SH-SY5Y (cell line): Measurements from ENCODE around the gene CSF3.

Experiments used
- GATA2 ChIP-seq: IDR thresholded peaks from 2 replicates; pipeline ENCODE4 v1.6.1; 2011; ENCODE audit warnings: mild to moderate bottlenecking, low read depth, low read length
- GATA3 ChIP-seq: IDR thresholded peaks from 2 replicates; pipeline ENCODE4 v1.6.1; 2011; ENCODE audit warnings: low read depth, mild to moderate bottlenecking, low read length, moderate library complexity

GRCh38 chr17:40026816-40027613 lies 11.8 kb downstream of the CSF3 start:
- no peak for TF ChIP-seq GATA2
- no peak for TF ChIP-seq GATA3
